H1 (cell line): Measurements from ENCODE around the gene FOLR1. TPM values are rescaled to one million over a fixed set of nuclear protein-coding genes. Genes with fewer than 3 reads are reported as not detected.

Source experiments
- CTCF ChIA-PET: fragments of 300-600 bp; sonication (Branson Sonifier 250); formaldehyde crosslinking; loops from one replicate; lab custom pipeline; 2021; ENCODE audit not compliant: partially characterized antibody; lab: Charles Lee
- POLR2A ChIA-PET: fragments of 300-600 bp; sonication (Branson Sonifier 250); formaldehyde crosslinking; loops from one replicate; lab custom pipeline; 2021; ENCODE audit warnings: inconsistent platforms; ENCODE audit not compliant: partially characterized antibody; lab: Charles Lee
- DNase-seq, 2 experiments: peaks; one replicate each; pipeline versions ENCODE4 v3.0.0 to v3.0.0-alpha.2; 2010 to 2022; ENCODE audit warnings: low spot score in 2 of 2, low read depth in 1 of 2, mixed read lengths in 1 of 2
- FAIRE-seq: peaks from 2 replicates; lab custom pipeline; 2011; peaks lifted over from hg19 to GRCh38; lab: Jason Lieb, UNC
- H2AFZ ChIP-seq: 2 replicates; pipeline ENCODE4 v1.8.1; 2012; ENCODE audit warnings: low read length, inconsistent platforms
- H2AK5ac ChIP-seq: 2 replicates; pipeline ENCODE4 v1.6.1; 2013; ENCODE audit warnings: low read depth, low read length
- H2BK120ac ChIP-seq: replicated peaks from 2 replicates; pipeline ENCODE3; 2013; ENCODE audit warnings: low read depth, low read length, inconsistent platforms
- H2BK12ac ChIP-seq: 2 replicates; pipeline ENCODE4 v1.6.1; 2013; ENCODE audit warnings: low read depth, low read length
- H2BK15ac ChIP-seq: 2 replicates; pipeline ENCODE4 v1.6.1; 2013; ENCODE audit warnings: low read length
- H2BK20ac ChIP-seq: 2 replicates; pipeline ENCODE4 v1.6.1; 2013; ENCODE audit warnings: low read length
- H2BK5ac ChIP-seq: 2 replicates; pipeline ENCODE4 v1.6.1; 2013; ENCODE audit warnings: low read depth, low read length
- H3K14ac ChIP-seq: 2 replicates; pipeline ENCODE4 v1.6.1; 2013; ENCODE audit warnings: inconsistent platforms; ENCODE audit not compliant: insufficient read length
- H3K18ac ChIP-seq: 2 replicates; pipeline ENCODE4 v1.6.1; 2013; ENCODE audit warnings: low read length; ENCODE audit errors: extremely low read depth
- H3K23ac ChIP-seq: 2 replicates; pipeline ENCODE4 v1.6.1; 2013; ENCODE audit warnings: inconsistent platforms; ENCODE audit not compliant: insufficient read length
- H3K23me2 ChIP-seq: 2 replicates; pipeline ENCODE4 v1.6.1; 2013; ENCODE audit warnings: low read depth, low read length
- H3K27ac ChIP-seq: 2 replicates; pipeline ENCODE4 v1.6.1; 2011; ENCODE audit warnings: low read depth, low read length, inconsistent platforms
- H3K27me3 ChIP-seq, 4 experiments: replicated peaks in 1 of 4; 1 replicate in 1 of 4; 2 replicates in 3 of 4; pipeline versions ENCODE4 v1.6.1 to v1.8.1; 2011 to 2013; ENCODE audit warnings: low read length in 3 of 4, mild to moderate bottlenecking in 3 of 4, inconsistent platforms in 2 of 4, mixed read lengths in 2 of 4, moderate library complexity in 1 of 4; ENCODE audit not compliant: control insufficient read depth in 3 of 4, insufficient read depth in 3 of 4; ENCODE audit errors: extremely low read depth in 1 of 4
- H3K36me3 ChIP-seq, 4 experiments: 2 replicates each; pipeline versions ENCODE4 v1.6.1 to v1.8.1; 2011 to 2013; ENCODE audit warnings: mild to moderate bottlenecking in 4 of 4, low read length in 3 of 4, moderate library complexity in 2 of 4, control low read depth in 1 of 4, inconsistent platforms in 1 of 4; ENCODE audit not compliant: insufficient read depth in 4 of 4, control insufficient read depth in 2 of 4
- H3K4ac ChIP-seq: replicated peaks from 2 replicates; pipeline ENCODE3; 2013; ENCODE audit warnings: low read length, low read depth, mixed read lengths, inconsistent platforms; ENCODE audit not compliant: insufficient read length
- H3K4me1 ChIP-seq, 4 experiments: replicated peaks in 1 of 4; 1 replicate in 1 of 4; 2 replicates in 3 of 4; pipeline versions ENCODE4 v1.6.1 to v1.8.1; 2011 to 2013; ENCODE audit warnings: low read length in 3 of 4, inconsistent platforms in 2 of 4, mixed read lengths in 1 of 4; ENCODE audit not compliant: insufficient read depth in 4 of 4, control insufficient read depth in 3 of 4
- H3K4me2 ChIP-seq, 2 experiments: 2 replicates each; pipeline versions ENCODE4 v1.6.1 to v1.8.1; 2011 to 2013; ENCODE audit warnings: low read depth in 2 of 2, low read length in 2 of 2, control low read depth in 1 of 2, inconsistent platforms in 1 of 2, mild to moderate bottlenecking in 1 of 2; ENCODE audit not compliant: insufficient read depth in 1 of 2
- H3K4me3 ChIP-seq, 4 experiments: fragments of 200-600, 300-600 bp in 1 of 4; sonication (generic), shearing (Covaris generic), sonication (Bioruptor Twin) in 1 of 4; 2 replicates each; pipeline versions ENCODE4 v1.5.1 to v1.8.1; 2011 to 2016; ENCODE audit warnings: low read length in 4 of 4, low read depth in 3 of 4, control low read depth in 2 of 4, inconsistent platforms in 2 of 4, mild to moderate bottlenecking in 2 of 4, mixed read lengths in 1 of 4, moderate library complexity in 1 of 4; ENCODE audit not compliant: insufficient read depth in 2 of 4; ENCODE audit errors: extremely low read depth in 1 of 4
- H3K56ac ChIP-seq: replicated peaks from 2 replicates; pipeline ENCODE3; 2013; ENCODE audit warnings: low read depth, mild to moderate bottlenecking, mixed read lengths, low read length, inconsistent platforms; ENCODE audit not compliant: insufficient read length
- H3K79me1 ChIP-seq: 2 replicates; pipeline ENCODE4 v1.6.1; 2013; ENCODE audit warnings: low read depth, low read length, control low read depth
- H3K79me2 ChIP-seq, 2 experiments: 2 replicates each; pipeline versions ENCODE4 v1.6.1 to v1.8.1; 2012 to 2013; ENCODE audit warnings: low read length in 2 of 2, mild to moderate bottlenecking in 2 of 2, inconsistent platforms in 1 of 2; ENCODE audit not compliant: insufficient read depth in 2 of 2, control insufficient read depth in 1 of 2
- H3K9ac ChIP-seq, 4 experiments: replicated peaks in 1 of 4; 1 replicate in 1 of 4; 2 replicates in 3 of 4; pipeline versions ENCODE4 v1.6.1 to v1.8.1; 2011 to 2013; ENCODE audit warnings: low read depth in 3 of 4, low read length in 3 of 4, control low read depth in 2 of 4, mild to moderate bottlenecking in 2 of 4, moderate library complexity in 2 of 4, inconsistent platforms in 1 of 4; ENCODE audit errors: extremely low read depth in 1 of 4
- H3K9me3 ChIP-seq, 2 experiments: 2 replicates each; pipeline versions ENCODE4 v1.6.1 to v1.8.1; 2012 to 2013; ENCODE audit warnings: mild to moderate bottlenecking in 2 of 2, moderate library complexity in 2 of 2, control low read depth in 1 of 2, inconsistent platforms in 1 of 2, low read depth in 1 of 2, low read length in 1 of 2, mixed read lengths in 1 of 2; ENCODE audit not compliant: insufficient read depth in 2 of 2
- H4K20me1 ChIP-seq, 2 experiments: replicated peaks in 1 of 2; 2 replicates each; pipeline versions ENCODE3 to v1.8.1; 2011 to 2013; ENCODE audit warnings: inconsistent platforms in 2 of 2, low read length in 2 of 2, mild to moderate bottlenecking in 1 of 2; ENCODE audit not compliant: insufficient read depth in 2 of 2, control insufficient read depth in 1 of 2
- H4K5ac ChIP-seq: 2 replicates; pipeline ENCODE4 v1.6.1; 2013; ENCODE audit warnings: low read length, low read depth, mixed read lengths, inconsistent platforms; ENCODE audit not compliant: insufficient read length
- H4K8ac ChIP-seq: 2 replicates; pipeline ENCODE4 v1.8.0; 2013; ENCODE audit warnings: mild to moderate bottlenecking, moderate library complexity, low read length, inconsistent platforms; ENCODE audit not compliant: insufficient read depth; ENCODE audit errors: extremely low read depth
- H4K91ac ChIP-seq: replicated peaks from 2 replicates; pipeline ENCODE3; 2013; ENCODE audit warnings: low read length, mixed read lengths, inconsistent platforms; ENCODE audit not compliant: insufficient read length
- CHD2 ChIP-seq: IDR thresholded peaks from 2 replicates; pipeline ENCODE4 v1.6.1; 2012; ENCODE audit warnings: low read length, improper control_type of control experiment
- E2F6 ChIP-seq: IDR thresholded peaks from 2 replicates; pipeline ENCODE4 v1.6.1; 2012; ENCODE audit warnings: inconsistent platforms
- EZH2 ChIP-seq: fragments of 200-600 bp; sonication (generic); IDR thresholded peaks from 2 replicates; pipeline ENCODE4 v1.7.1; 2012; ENCODE audit warnings: low read depth, mild to moderate bottlenecking, moderate library complexity, low read length, inconsistent platforms; ENCODE audit not compliant: severe bottlenecking
- HDAC2 ChIP-seq, 2 experiments: fragments of 300-600 bp in 1 of 2; sonication (generic) in 1 of 2; IDR thresholded peaks; 2 replicates each; pipeline ENCODE4 v1.6.1; 2011 to 2012; ENCODE audit warnings: low read depth in 2 of 2, low read length in 2 of 2, mild to moderate bottlenecking in 2 of 2, moderate library complexity in 2 of 2, borderline replicate concordance in 1 of 2, inconsistent platforms in 1 of 2
- KDM1A ChIP-seq: fragments of 200-600, 300-600 bp; sonication (generic); IDR thresholded peaks from 2 replicates; pipeline ENCODE4 v1.7.1; 2016; ENCODE audit warnings: mild to moderate bottlenecking, low read length, borderline replicate concordance
- MAX ChIP-seq: IDR thresholded peaks from 2 replicates; pipeline ENCODE4 v1.6.1; 2012; ENCODE audit warnings: inconsistent platforms
- SIN3A ChIP-seq, 2 experiments: IDR thresholded peaks in 1 of 2; conservative IDR thresholded peaks in 1 of 2; 2 replicates each; pipeline ENCODE4 v1.6.1; 2011 to 2012; ENCODE audit warnings: low read length in 2 of 2, improper control_type of control experiment in 1 of 2, low read depth in 1 of 2, mild to moderate bottlenecking in 1 of 2
- SIX5 ChIP-seq: IDR thresholded peaks from 2 replicates; pipeline ENCODE4 v1.6.1; 2011; ENCODE audit warnings: mild to moderate bottlenecking, low read depth, low read length
- SP2 ChIP-seq: IDR thresholded peaks from 2 replicates; pipeline ENCODE4 v1.6.1; 2012; ENCODE audit warnings: mild to moderate bottlenecking, low read length, inconsistent platforms
- YY1 ChIP-seq: IDR thresholded peaks from 2 replicates; pipeline ENCODE4 v1.6.1; 2011; ENCODE audit warnings: low read depth, mild to moderate bottlenecking, low read length
- WGBS, 2 experiments: shearing (Covaris generic) in 1 of 2; methylation state at CpG; one replicate each; pipeline versions ENCODE4 v1.1.6 to v1.1.7; 2013 to 2015; ENCODE audit warnings: low lambda C conversion rate in 2 of 2, mixed read lengths in 2 of 2, inconsistent platforms in 1 of 2, low coverage in 1 of 2, missing lambda C conversion rate in 1 of 2; ENCODE audit not compliant: insufficient replicate concordance in 2 of 2, insufficient coverage in 1 of 2, insufficient read length in 1 of 2; ENCODE audit errors: extremely low coverage in 1 of 2, missing lambda C conversion rate in 1 of 2; 5-methylcytosine and 5-hydroxymethylcytosine counted together
- polyA plus RNA-seq, 7 experiments: library from polyadenylated mRNA; depleted of rRNA in 3 of 7; stranded (reverse) in 5 of 7; unstranded in 2 of 7; fragments of >200 nt in 5 of 7; fragments of 200-250 nt in 2 of 7; gene quantifications; 1 replicate in 5 of 7; 2 replicates in 1 of 7; 4 replicates in 1 of 7; pipeline versions ENCODE4 v1.2.1 to v1.2.3, GENCODE V29; 2011 to 2013; ENCODE audit warnings: missing spikeins in 2 of 7, mixed read lengths in 2 of 7
- total RNA-seq: library from RNA; stranded (reverse); fragmentation: NEBNext Ultra II Directional; extraction: Animal tissue kit (Norgen Biotek cat#: 25700); gene quantifications from 2 replicates; pipeline ENCODE4 v1.2.1, GENCODE V29; 2021

The FOLR1 gene
- total and polyA plus RNA-seq, 2 of the 8 experiments (the other 6 are each of a cell fraction or from before 2014, with no cell fraction given), result 1.3 TPM; not detected in 1

- H3K27me3 ChIP-seq, result no peaks in the 10 kb centered on the region
- H3K14ac ChIP-seq, result no peak overlapping the region
- H2BK120ac ChIP-seq, result no peak overlapping the region
- H3K9ac ChIP-seq, result no peak overlapping the region
- no peak overlapping the region for H2AFZ ChIP-seq
- no peak for DNase-seq
- no peak overlapping the region for H3K27ac ChIP-seq
- H3K23me2 ChIP-seq, result no peaks in the 10 kb centered on the region
- no peak overlapping the region for H4K91ac ChIP-seq
- CTCF ChIA-PET, result interaction anchor here (0.8 to 1.9 kb wide), 5 partner anchors 9 to 159 kb away, joined by 3 to 5 read pairs (median 4); no protein-coding TSS in a partner anchor
- no peak overlapping the region for H4K5ac ChIP-seq
- no peaks in the 10 kb centered on the region for H4K20me1 ChIP-seq
- no peak overlapping the region for H2BK15ac ChIP-seq
- WGBS, 2 experiments, result 90% methylated on average over 8 of the region's 8 CpGs; no CpG with 5 or more reads in 1 of the 2 experiments
- no peak overlapping the region for H3K18ac ChIP-seq
- H3K79me1 ChIP-seq, result no peaks in the 10 kb centered on the region
- H2AK5ac ChIP-seq, result no peak overlapping the region
- TF ChIP-seq CHD2 (no peak), SP2 (no peak), HDAC2 (IDR thresholded peaks at IDR 0.05; ENCODE audit: borderline replicate concordance in 1 of 2, low read depth in 2 of 2, low read length in 2 of 2) (no peak), SIN3A (conservative IDR thresholded peaks at IDR 0.05 in 1 of 2, IDR thresholded peaks at IDR 0.05 in 1 of 2; ENCODE audit: low read depth in 1 of 2, low read length in 2 of 2) (no peak), E2F6 (no peak), MAX (no peak), SIX5 (no peak), EZH2 (no peak), YY1 (no peak), KDM1A (no peak)
- TF ChIP-seq, all 59 proteins: peak for 0
- no peak overlapping the region for H3K4me3 ChIP-seq
- no peak overlapping the region for H3K23ac ChIP-seq
- no peaks in the 10 kb centered on the region for H3K79me2 ChIP-seq
- no peak overlapping the region for H2BK5ac ChIP-seq
- no peak overlapping the region for H2BK20ac ChIP-seq
- H3K4ac ChIP-seq, result no peak overlapping the region
- H3K9me3 ChIP-seq, result no peaks in the 10 kb centered on the region
- no peak overlapping the region for H4K8ac ChIP-seq
- no peak overlapping the region for H2BK12ac ChIP-seq
- no peak for FAIRE-seq
- POLR2A ChIA-PET, result no interaction called here
- H3K4me1 ChIP-seq, result no peaks in the 10 kb centered on the region
- no peak overlapping the region for H3K56ac ChIP-seq
- no peaks in the 10 kb centered on the region for H3K36me3 ChIP-seq
- no peak overlapping the region for H3K4me2 ChIP-seq
Measured at GRCh38 chr11:72174302-72175070, 17.5 kb upstream of the FOLR1 start.
